IPS-18a (cell line): Measurements from ENCODE around the gene RABGGTA.
A peak's percentile ranks its signal among the peaks of the same experiment; 100 is the strongest.

ENCODE experiments used
- H3K27ac ChIP-seq: one replicate; pipeline ENCODE4 v1.5.1; 2013; ENCODE audit warnings: low read length
- H3K27me3 ChIP-seq: one replicate; pipeline ENCODE4 v1.6.1; 2013; ENCODE audit warnings: mild to moderate bottlenecking, low read length; ENCODE audit not compliant: control insufficient read depth, insufficient read depth
- H3K36me3 ChIP-seq: one replicate; pipeline ENCODE4 v1.6.1; 2013; ENCODE audit warnings: low read depth, low read length; ENCODE audit not compliant: control insufficient read depth
- H3K4me1 ChIP-seq: one replicate; pipeline ENCODE4 v1.6.1; 2013; ENCODE audit warnings: low read depth, low read length; ENCODE audit not compliant: control insufficient read depth
- H3K4me3 ChIP-seq: one replicate; pipeline ENCODE4 v1.5.1; 2013; ENCODE audit warnings: low read length
- H3K9ac ChIP-seq: one replicate; pipeline ENCODE4 v1.6.1; 2013; ENCODE audit warnings: mild to moderate bottlenecking, low read length, moderate library complexity
- H3K9me3 ChIP-seq: one replicate; pipeline ENCODE4 v1.6.1; 2013; ENCODE audit warnings: low read depth, low read length; ENCODE audit not compliant: control insufficient read depth

The RABGGTA gene

DNA sequence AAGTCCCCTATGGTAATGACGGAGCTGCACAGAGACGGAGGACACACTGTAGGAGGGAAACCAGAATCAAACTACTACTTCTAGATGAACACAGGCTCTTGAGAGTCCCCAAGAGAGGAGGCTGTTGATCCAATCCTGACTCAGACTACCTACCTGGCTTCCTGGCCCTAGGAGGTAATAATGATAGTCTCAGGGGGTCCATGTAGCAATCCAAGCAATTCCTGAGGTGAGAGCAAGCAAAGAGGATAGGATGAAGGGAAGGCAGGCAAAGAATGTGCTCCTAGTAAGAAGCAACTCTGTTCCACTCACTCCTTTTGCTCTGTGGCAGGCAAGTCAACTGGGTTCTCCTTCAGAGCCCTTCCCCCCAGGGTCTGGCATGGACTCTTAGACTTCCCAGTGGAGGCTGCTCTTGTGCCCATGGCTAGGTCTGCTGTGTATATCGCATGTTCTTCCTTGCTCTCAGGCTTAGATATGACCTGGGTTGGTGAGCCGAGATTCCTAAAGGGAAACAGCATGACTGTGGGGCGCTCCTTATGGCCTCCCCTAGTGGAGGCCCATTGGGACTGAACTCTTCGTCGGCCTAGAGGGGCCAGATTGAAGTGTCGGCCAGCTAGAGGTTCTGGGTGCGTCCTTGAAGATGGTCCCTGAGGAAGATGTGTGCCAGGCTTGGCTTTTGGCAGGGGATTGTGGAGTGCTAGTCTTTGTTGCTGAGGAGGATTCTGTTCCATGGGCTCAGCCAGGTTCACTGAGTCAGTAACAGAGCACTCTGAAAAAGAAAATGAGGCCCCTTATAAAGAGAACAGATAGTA lies 31.1 kb downstream of the RABGGTA start:
- Histone ChIP-seq H3K27ac (no peak overlapping the region), H3K9ac (no peak overlapping the region), H3K4me1 (peaks cover 6% of the 10 kb centered on the region), H3K36me3 (peaks cover 51% of the 10 kb centered on the region), H3K9me3 (no peaks in the 10 kb centered on the region), H3K27me3 (no peaks in the 10 kb centered on the region), H3K4me3 (no peak overlapping the region)

DNA sequence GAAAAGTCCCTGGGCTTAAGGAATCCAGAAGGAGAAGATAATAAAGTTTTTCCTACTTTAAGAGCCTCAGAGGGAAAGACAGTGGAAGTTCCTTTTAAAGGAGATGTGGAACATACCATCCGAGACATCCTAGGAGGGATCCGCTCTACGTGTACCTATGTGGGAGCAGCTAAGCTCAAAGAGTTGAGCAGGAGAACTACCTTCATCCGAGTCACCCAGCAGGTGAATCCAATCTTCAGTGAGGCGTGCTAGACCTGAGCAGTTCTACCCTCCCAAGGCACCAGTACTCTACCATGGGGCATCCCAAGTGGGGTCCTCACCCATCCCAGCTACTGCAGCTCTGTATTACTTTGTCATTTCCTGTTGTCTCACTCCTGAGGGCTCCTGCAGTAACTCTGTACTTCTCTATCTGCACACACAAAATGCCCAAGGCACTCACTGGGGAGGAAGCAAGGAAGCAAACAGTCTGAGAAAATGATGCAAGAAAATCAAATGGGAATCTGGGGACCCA lies 32.8 kb downstream of the RABGGTA start:
- peaks cover 6% of the 10 kb centered on the region for H3K4me1 ChIP-seq

DNA sequence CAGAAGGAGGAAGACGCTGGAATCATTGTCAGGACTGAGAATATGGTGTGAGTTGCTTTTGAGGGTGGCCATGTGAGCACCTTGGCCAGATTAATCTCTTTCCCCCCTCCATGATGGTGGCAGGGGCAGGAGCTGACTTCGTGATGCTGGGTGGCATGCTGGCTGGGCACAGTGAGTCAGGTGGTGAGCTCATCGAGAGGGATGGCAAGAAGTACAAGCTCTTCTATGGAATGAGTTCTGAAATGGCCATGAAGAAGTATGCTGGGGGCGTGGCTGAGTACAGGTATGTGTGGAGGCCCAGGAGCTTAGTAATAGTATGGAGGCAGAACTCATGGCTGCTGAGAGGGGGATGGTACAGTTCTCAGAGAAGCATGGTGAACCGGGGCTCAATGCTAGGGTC lies 33.3 kb downstream of the RABGGTA start:
- no peak overlapping the region for H3K27ac ChIP-seq
- H3K9me3 ChIP-seq, result no peaks in the 10 kb centered on the region
- H3K9ac ChIP-seq, result no peak overlapping the region
- peaks cover 7% of the 10 kb centered on the region for H3K4me1 ChIP-seq
- peaks cover 51% of the 10 kb centered on the region for H3K36me3 ChIP-seq
- no peaks in the 10 kb centered on the region for H3K27me3 ChIP-seq
- no peak overlapping the region for H3K4me3 ChIP-seq

More for the DNA sequence above, 32.8 kb downstream of the RABGGTA start:
- Histone ChIP-seq H3K9me3 (no peaks in the 10 kb centered on the region), H3K27me3 (no peaks in the 10 kb centered on the region), H3K9ac (no peak overlapping the region), H3K4me3 (no peak overlapping the region), H3K27ac (no peak overlapping the region), H3K36me3 (peaks cover 51% of the 10 kb centered on the region)

DNA sequence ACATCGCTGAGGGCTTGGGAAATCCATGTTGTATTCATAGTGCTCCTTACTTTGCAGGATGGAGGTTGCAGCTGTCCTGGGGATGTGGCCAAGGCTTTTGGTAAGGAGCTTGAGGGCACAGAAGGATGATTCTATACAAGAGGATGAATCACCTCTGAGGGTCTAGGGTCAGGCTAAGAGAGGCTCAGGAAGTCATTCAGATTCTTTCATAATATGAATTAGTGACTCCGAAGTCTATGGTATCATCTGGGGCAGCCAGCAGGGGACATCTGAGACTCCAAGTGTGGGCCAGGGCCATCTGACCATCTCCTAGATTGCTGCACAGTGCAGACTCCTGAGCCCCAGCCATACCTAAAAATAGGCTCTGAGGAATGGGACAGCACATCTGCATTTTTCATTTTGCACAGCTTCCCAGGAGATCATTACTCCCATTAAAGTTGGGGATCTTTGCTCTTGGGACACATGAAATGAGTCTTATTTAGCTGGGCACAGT lies 33.9 kb downstream of the RABGGTA start:
- peaks cover 7% of the 10 kb centered on the region for H3K4me1 ChIP-seq
- H3K9ac ChIP-seq, result no peak overlapping the region
- H3K27me3 ChIP-seq, result no peaks in the 10 kb centered on the region

DNA sequence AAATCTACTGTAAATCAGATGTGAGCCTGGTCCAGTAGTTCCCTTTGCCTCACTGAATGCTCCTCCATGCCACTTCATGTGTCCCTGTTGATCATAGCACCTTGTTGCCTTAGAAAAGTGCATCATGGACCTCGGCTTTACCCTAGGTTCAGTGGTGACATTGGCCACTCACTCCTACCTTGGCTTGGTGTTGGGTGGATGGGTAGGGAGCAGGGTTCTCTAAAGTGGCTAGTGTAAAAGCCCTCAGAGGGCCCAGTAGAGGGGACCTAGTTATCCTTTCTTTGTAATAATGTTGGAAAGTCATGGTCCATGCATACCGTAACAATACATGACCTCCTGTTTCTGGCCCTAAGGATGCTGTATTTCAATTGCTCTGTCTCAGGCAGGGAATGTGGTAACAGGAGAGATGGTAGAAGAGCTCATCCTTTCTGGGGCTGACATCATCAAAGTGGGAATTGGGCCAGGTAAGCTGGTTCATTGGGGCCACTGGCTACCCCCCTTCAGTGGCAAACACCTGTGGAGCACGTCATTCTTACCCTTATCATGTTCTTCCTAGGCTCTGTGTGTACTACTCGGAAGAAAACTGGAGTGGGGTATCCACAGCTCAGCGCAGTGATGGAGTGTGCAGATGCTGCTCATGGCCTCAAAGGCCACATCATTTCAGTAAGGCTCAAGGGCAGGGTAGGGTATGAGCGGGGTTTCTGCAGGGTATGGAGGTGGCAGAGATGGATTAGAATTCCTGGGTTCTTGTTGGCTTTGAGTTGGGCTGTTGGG lies 34.5 kb downstream of the RABGGTA start:
- Histone ChIP-seq H3K4me3 (no peak overlapping the region), H3K27me3 (no peaks in the 10 kb centered on the region), H3K36me3 (peaks cover 51% of the 10 kb centered on the region), H3K4me1 (peaks cover 7% of the 10 kb centered on the region), H3K9ac (no peak overlapping the region), H3K9me3 (no peaks in the 10 kb centered on the region), H3K27ac (no peak overlapping the region)

More for the DNA sequence above, 33.9 kb downstream of the RABGGTA start:
- Histone ChIP-seq H3K9me3 (no peaks in the 10 kb centered on the region), H3K4me3 (no peak overlapping the region), H3K36me3 (peaks cover 51% of the 10 kb centered on the region), H3K27ac (no peak overlapping the region)

DNA sequence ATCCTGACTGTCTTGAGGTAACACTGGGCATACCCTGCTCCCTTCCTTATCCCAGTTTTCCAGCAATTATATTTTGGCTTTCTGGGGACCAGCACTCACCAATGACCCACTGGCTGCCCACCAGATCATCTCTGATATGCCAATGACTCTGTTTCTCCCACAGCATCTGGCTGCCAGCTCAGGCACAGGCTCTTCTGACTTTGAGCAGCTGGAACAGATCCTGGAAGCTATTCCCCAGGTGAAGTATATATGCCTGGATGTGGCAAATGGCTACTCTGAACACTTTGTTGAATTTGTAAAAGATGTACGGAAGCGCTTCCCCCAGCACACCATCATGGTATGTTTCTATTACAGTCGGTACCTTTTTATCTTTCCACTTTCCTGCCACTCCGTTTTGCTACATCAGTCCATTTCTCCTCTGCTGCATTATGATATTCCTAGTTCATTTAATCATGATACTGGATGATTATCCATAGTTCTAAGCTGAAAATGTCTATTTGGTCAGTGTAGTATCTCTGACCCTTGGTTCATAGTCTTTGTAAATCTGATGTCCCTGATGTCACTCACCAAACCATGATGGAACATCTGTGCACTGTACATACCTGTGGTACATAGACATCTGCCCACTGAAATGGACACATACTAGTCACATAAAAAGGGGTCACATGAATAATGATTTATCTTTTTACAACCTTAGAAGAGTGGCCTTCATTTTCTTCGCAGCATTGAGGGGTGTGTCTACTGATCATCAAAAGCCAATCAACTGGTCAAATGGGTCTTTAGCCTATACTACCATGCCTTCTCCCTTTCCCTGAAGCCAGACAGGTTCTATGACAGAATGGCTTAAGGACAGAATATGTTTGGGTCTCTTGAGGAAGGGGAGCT lies 35.4 kb downstream of the RABGGTA start:
- H3K27ac ChIP-seq, result no peak overlapping the region
- peaks cover 51% of the 10 kb centered on the region for H3K36me3 ChIP-seq
- H3K4me1 ChIP-seq, result peaks cover 7% of the 10 kb centered on the region
- no peak overlapping the region for H3K9ac ChIP-seq
- no peak overlapping the region for H3K4me3 ChIP-seq
- no peaks in the 10 kb centered on the region for H3K27me3 ChIP-seq
- no peaks in the 10 kb centered on the region for H3K9me3 ChIP-seq

DNA sequence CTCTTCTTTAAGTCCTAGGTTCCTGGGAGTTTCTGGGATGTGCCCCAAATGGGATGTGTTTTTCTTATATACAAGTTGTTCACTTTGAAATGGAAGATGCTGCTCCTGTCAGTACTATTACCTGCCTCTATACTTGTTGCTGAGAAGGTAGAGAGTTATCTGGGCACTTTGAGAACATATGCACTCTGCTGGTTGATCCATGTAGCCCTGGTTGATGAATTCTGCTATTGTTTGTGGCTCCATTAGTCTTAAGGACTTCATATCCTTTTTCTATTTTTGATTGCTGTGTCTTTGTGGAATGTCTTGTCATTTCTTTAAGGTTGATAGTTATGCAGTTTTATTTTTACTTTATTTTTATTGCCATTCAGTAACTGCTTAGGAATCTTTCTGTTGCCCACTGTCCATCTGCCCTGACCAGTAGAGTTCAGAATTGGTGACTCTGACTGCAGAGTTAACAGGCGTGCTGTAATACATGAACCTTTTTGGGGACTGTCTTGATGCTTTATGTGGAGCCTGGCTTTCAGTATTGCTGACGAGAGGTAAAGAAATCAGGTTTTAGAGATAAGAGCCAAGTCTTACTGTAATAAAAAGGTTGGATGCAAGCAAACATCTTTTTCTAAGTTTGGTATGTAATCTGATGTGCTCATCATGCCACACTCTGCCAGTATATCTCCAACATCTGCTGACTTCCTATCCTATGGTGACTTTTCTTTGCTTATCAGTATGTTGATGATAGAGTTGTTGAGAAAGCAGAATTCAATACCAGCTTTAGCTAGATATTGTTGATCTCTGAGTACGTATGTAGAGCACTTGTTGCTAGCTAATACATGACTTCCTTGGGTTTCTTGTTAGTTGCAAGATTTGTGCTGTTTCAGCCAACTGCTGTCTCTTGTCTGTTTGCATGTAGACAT lies 37.0 kb downstream of the RABGGTA start:
- H3K9ac ChIP-seq, result no peak overlapping the region

DNA sequence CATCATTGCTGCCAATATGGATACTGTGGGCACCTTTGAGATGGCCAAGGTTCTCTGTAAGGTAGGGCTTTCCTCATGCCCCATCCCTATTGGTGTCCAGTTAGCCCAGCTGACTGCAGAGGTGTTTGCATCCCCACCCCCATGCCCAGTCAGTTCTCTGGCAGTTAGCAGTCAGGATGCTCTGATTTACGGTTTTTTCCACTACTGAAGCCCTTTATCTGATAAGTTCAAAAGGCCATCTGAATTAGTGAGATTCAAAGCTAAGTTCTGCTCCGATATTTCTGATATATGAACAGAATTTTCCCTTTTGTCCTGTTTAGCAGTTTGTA lies 37.9 kb downstream of the RABGGTA start:
- H3K9ac ChIP-seq, result peak overlapping the region; percentile 79
- H3K27ac ChIP-seq, result peak overlapping the region; percentile 66
- H3K9me3 ChIP-seq, result no peaks in the 10 kb centered on the region
- peaks cover 7% of the 10 kb centered on the region for H3K4me1 ChIP-seq
- H3K27me3 ChIP-seq, result no peaks in the 10 kb centered on the region
- peaks cover 27% of the 10 kb centered on the region for H3K36me3 ChIP-seq
- peak overlapping the region; percentile 93 for H3K4me3 ChIP-seq

More for the DNA sequence above, 37.0 kb downstream of the RABGGTA start:
- H3K36me3 ChIP-seq, result peaks cover 35% of the 10 kb centered on the region
- H3K27ac ChIP-seq, result no peak overlapping the region
- H3K27me3 ChIP-seq, result no peaks in the 10 kb centered on the region
- H3K4me1 ChIP-seq, result peaks cover 7% of the 10 kb centered on the region
- no peak overlapping the region for H3K4me3 ChIP-seq
- H3K9me3 ChIP-seq, result no peaks in the 10 kb centered on the region

DNA sequence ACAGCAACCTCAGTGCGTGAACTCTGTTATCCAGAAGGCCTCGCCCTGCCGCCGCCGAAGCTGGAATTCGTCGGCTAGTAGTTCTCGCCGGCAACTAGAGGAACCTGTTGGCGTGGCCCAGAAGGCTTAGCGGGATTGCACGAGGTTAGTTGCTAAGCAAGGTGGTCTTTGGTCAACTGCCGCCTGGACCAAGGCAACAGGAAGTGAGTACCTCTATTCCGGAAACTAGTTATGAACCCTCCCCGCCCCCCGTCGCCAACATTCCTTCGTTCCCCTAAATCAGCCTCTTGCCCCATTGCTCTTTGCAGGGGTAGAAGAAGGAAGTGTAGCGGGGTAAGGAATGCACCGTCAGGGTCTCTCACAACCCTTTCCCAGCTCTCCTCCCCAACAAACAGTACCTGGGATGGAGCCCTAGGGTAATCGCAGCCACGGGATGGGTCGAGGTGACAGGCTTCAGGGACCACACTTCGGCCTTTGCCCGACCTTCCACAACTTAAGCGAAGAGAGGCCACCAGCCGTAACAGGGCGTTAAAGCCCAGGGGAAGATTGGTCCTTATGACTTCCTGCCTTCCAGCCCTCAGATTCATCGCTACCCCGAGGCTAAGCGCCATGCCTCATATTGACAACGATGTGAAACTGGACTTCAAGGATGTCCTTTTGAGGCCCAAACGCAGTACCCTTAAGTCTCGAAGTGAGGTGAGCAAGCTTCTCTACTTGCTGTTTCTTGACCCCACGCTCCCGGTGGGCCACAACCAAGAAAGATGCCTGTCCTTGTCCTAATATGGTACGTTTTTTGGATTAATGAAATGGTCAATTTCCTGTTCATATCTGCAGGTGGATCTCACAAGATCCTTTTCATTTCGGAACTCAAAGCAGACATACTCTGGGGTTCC lies 38.5 kb downstream of the RABGGTA start, which contains the start of gene GMPR2:
Gene GMPR2, plus strand, starts transcription at position 285 of the 893 bp plus-strand sequence. Its CDS starts 325 bp downstream, at position 610.
- Histone ChIP-seq H3K9me3 (no peaks in the 10 kb centered on the region), H3K4me1 (peaks cover 7% of the 10 kb centered on the region), H3K27ac (peak within 1 kb of the TSS; percentile 72), H3K4me3 (peak within 1 kb of the TSS; percentile 93), H3K9ac (peak within 1 kb of the TSS; percentile 79), H3K27me3 (no peaks in the 10 kb centered on the region), H3K36me3 (peaks cover 24% of the 10 kb centered on the region)
